Psoas muscle (tissue), 8 donors: Measurements from ENCODE around the gene CADM1. TPM values are rescaled to one million over a fixed set of nuclear protein-coding genes. Genes with fewer than 3 reads are reported as not detected.

Experiments
- ATAC-seq, 4 donors: fragments of 200-7000 bp; cut with Tn5 transposase; one replicate each; pipeline ENCODE4 v1.9.1; 2020; ENCODE audit warnings: moderate library complexity in 3 of 4, mild to moderate bottlenecking in 2 of 4
- DNase-seq, 2 donors: peaks; one replicate each; pipeline ENCODE4 v3.0.0-alpha.2; 2020
- H3K27ac ChIP-seq: fragments of 200-600 bp; one replicate; pipeline ENCODE4 v1.8.0; 2022
- H3K27me3 ChIP-seq, 3 donors: fragments of 200-600 bp in 1 of 3; one replicate each; pipeline versions ENCODE4 v1.6.1 to v1.8.0; 2013 to 2022; ENCODE audit warnings: low read length in 2 of 3, mild to moderate bottlenecking in 2 of 3, moderate library complexity in 1 of 3; ENCODE audit not compliant: insufficient read depth in 3 of 3
- H3K36me3 ChIP-seq, 2 donors: fragments of 200-600 bp in 1 of 2; one replicate each; pipeline versions ENCODE4 v1.6.1 to v1.8.0; 2013 to 2022; ENCODE audit warnings: low read depth in 1 of 2, mild to moderate bottlenecking in 1 of 2, moderate library complexity in 1 of 2; ENCODE audit not compliant: insufficient read depth in 1 of 2
- H3K4me1 ChIP-seq: fragments of 200-600 bp; one replicate; pipeline ENCODE4 v1.8.0; 2022
- H3K4me3 ChIP-seq: fragments of 200-600 bp; one replicate; pipeline ENCODE4 v1.8.0; 2022; ENCODE audit warnings: mild to moderate bottlenecking
- H3K9me3 ChIP-seq: fragments of 200-600 bp; one replicate; pipeline ENCODE4 v1.8.0; 2022
- CTCF ChIP-seq: fragments of 200-600 bp; IDR thresholded peaks from one replicate; pipeline ENCODE4 v1.8.0; 2022; ENCODE audit warnings: antibody characterized with exemption
- WGBS, 3 donors: extraction: QIAGEN DNeasy Blood & Tissue Kit; methylation state at CpG; one replicate each; pipeline versions ENCODE4 v1.1.6 to v1.1.7; 2013; 5-methylcytosine and 5-hydroxymethylcytosine counted together
- intact Hi-C, 2 donors: fragments of 100-400 bp; cut with DNase I; formaldehyde crosslinking; loops; one replicate each; pipeline versions ENCODE4 v1.11.0 to v1.14.2; 2022
- polyA plus RNA-seq, 3 donors: library from polyadenylated mRNA; stranded (reverse); fragments of 200-250 nt; gene quantifications; one replicate each; pipeline ENCODE4 v1.2.3, GENCODE V29; 2013
- total RNA-seq, 4 donors: library from RNA; stranded (reverse); fragmentation: NEBNext Ultra II Directional in 2 of 4; extraction: Animal tissue kit (Norgen Biotek cat#: 25700) in 2 of 4; gene quantifications; one replicate each; pipeline versions ENCODE4 v1.2.1 to v1.2.4, GENCODE V29; 2021 to 2023
- donor health status: healthy with polysubstance abuse.
- donor health status: DM: no; HTN: no; CAD: no; lungs with moderate emphysema.
- donor health status: Bipolar disorder and iron deficiency.
- donor health status: healthy.
- donor health status: DM: yes; HTN: yes; CAD: no.
- donor health status: DM: no; HTN: no; CAD: no.
- donor health status: DM: no; HTN: no; CAD: no.
- donor health status: DM: yes; HTN: yes; CAD: no.

CADM1 gene
- total and polyA plus RNA-seq, 7 donors: 3.1 to 12.4 (median 9.5) TPM

GRCh38 chr11:115206365-115207022 is 297.7 kb downstream of the CADM1 start:
- Histone ChIP-seq H3K9me3 (no peaks in the 10 kb centered on the region), H3K4me3 (no peak overlapping the region), H3K36me3 (no peaks in the 10 kb centered on the region), H3K4me1 (peaks cover 17% of the 10 kb centered on the region), H3K27ac (no peak overlapping the region), H3K27me3 (no peaks in the 10 kb centered on the region)
- 58 to 67% (median 58%) methylated on average over 7 of the region's 7 CpGs for WGBS, 3 donors
- DNase-seq (no peak), ATAC-seq (no peak)
- no peak for TF ChIP-seq CTCF
- intact Hi-C loops: no loop called here

GRCh38 chr11:115202900-115203552 is 301.2 kb downstream of the CADM1 start:
- Histone ChIP-seq H3K36me3 (no peaks in the 10 kb centered on the region), H3K9me3 (no peaks in the 10 kb centered on the region), H3K27ac (no peak overlapping the region), H3K4me1 (peaks cover 14% of the 10 kb centered on the region), H3K4me3 (no peak overlapping the region), H3K27me3 (no peaks in the 10 kb centered on the region)
- WGBS, 3 donors: 48 to 55% (median 50%) methylated on average over 2 of the region's 2 CpGs
- intact Hi-C loops: no loop called here
- DNase-seq (no peak), ATAC-seq (no peak)
- no peak for TF ChIP-seq CTCF

GRCh38 chr11:115202074-115202473 is 302.1 kb downstream of the CADM1 start:
- WGBS, 3 donors: 66 to 72% (median 68%) methylated on average over 2 of the region's 2 CpGs
- intact Hi-C loops: no loop called here
- Histone ChIP-seq H3K9me3 (no peaks in the 10 kb centered on the region), H3K27me3 (no peaks in the 10 kb centered on the region), H3K4me1 (peaks cover 10% of the 10 kb centered on the region), H3K4me3 (no peak overlapping the region), H3K36me3 (no peaks in the 10 kb centered on the region), H3K27ac (no peak overlapping the region)
- no peak for TF ChIP-seq CTCF
- ATAC-seq (no peak), DNase-seq (no peak)

- Histone ChIP-seq H3K27me3 (no peaks in the 10 kb centered on the region), H3K4me1 (peaks cover 10% of the 10 kb centered on the region), H3K4me3 (no peak overlapping the region), H3K36me3 (no peaks in the 10 kb centered on the region), H3K9me3 (no peaks in the 10 kb centered on the region), H3K27ac (no peak overlapping the region)
- DNase-seq (no peak), ATAC-seq (no peak)
- intact Hi-C loops: no loop called here
- 48 to 50% (median 50%) methylated on average over 6 of the region's 6 CpGs for WGBS, 3 donors
- TF ChIP-seq CTCF: no peak
Observed at GRCh38 chr11:115201111-115201792, 303.0 kb downstream of the CADM1 start.
